Transverse colon (tissue), 4 donors: ENCODE data around the gene MRFAP1L1. TPM values are rescaled to one million over a fixed set of nuclear protein-coding genes. Genes with fewer than 3 reads are reported as not detected.

Experiments
- DNase-seq: peaks from one replicate; pipeline ENCODE4 v3.0.0-alpha.2; 2019
- H3K27ac ChIP-seq, 4 donors: fragments of 200-600 bp; sonication (generic); 2 replicates each; pipeline ENCODE4 v1.5.1; 2016 to 2018; ENCODE audit warnings: inconsistent platforms in 4 of 4
- H3K27me3 ChIP-seq: fragments of 200-600 bp; sonication (generic); 2 replicates; pipeline ENCODE4 v1.5.1; 2017; ENCODE audit warnings: inconsistent platforms
- H3K36me3 ChIP-seq, 4 donors: fragments of 200-600 bp; sonication (generic); 2 replicates each; pipeline ENCODE4 v1.5.1; 2017 to 2019; ENCODE audit warnings: inconsistent platforms in 4 of 4
- H3K4me1 ChIP-seq, 4 donors: fragments of 200-600 bp; sonication (generic); 2 replicates each; pipeline ENCODE4 v1.5.1; 2017 to 2020; ENCODE audit warnings: inconsistent platforms in 4 of 4
- H3K4me3 ChIP-seq, 4 donors: fragments of 200-600 bp; sonication (generic); 1 replicate in 1 of 4; 2 replicates in 3 of 4; pipeline versions ENCODE4 v1.5.1 to v1.6.1; 2017 to 2019; ENCODE audit warnings: inconsistent platforms in 4 of 4
- H3K9me3 ChIP-seq, 2 donors: fragments of 200-600 bp; sonication (generic); 2 replicates each; pipeline ENCODE4 v1.5.1; 2017 to 2019; ENCODE audit warnings: inconsistent platforms in 2 of 2
- CTCF ChIP-seq, 5 experiments: fragments of 200-600 bp in 3 of 5; fragments of 450-650 bp in 2 of 5; sonication (generic) in 3 of 5; IDR thresholded peaks; 1 replicate in 2 of 5; 2 replicates in 3 of 5; pipeline ENCODE4 v1.5.1; 2016 to 2017; ENCODE audit warnings: antibody characterized with exemption in 5 of 5, inconsistent platforms in 3 of 5, mild to moderate bottlenecking in 2 of 5, moderate library complexity in 1 of 5
- EP300 ChIP-seq: sonication (generic); formaldehyde crosslinking; IDR thresholded peaks from one replicate; pipeline ENCODE4 v1.6.1; 2017; ENCODE audit warnings: antibody characterized with exemption, low read depth
- POLR2A ChIP-seq: fragments of 450-650 bp; IDR thresholded peaks from one replicate; pipeline ENCODE4 v1.6.1; 2016; ENCODE audit warnings: antibody characterized with exemption, mild to moderate bottlenecking, moderate library complexity
- POLR2AphosphoS5 ChIP-seq, 3 donors: sonication (generic); formaldehyde crosslinking; IDR thresholded peaks; one replicate each; pipeline ENCODE4 v1.6.1; 2016; ENCODE audit warnings: antibody characterized with exemption in 3 of 3
- WGBS, 2 donors: methylation state at CpG; one replicate each; pipeline ENCODE4 v1.1.5; 2018; ENCODE audit warnings: low coverage in 1 of 2; 5-methylcytosine and 5-hydroxymethylcytosine counted together
- in situ Hi-C, 4 donors: fragments of 200-750 bp; cut with MboI; loops; one replicate each; pipeline versions ENCODE4 v1.15.0 to v1.15.1; 2017; ENCODE audit warnings: low sequenced_read_pairs in 3 of 4, low pct_ligation_motif_present in 1 of 4, low pct_unique_long_range_greater_than_20kb in 1 of 4
- intact Hi-C: fragments of 100-400 bp; cut with DNase I; formaldehyde crosslinking; loops from one replicate; pipeline ENCODE4 v1.15.1; 2023; ENCODE audit warnings: low total_unique reads
- total RNA-seq, 4 donors: library from RNA; depleted of rRNA; stranded (reverse); fragments of >200 nt; gene quantifications; one replicate each; pipeline ENCODE4 v1.1.0, GENCODE V29; 2016

MRFAP1L1 gene
- total RNA-seq, 4 donors from 2014 or later = 18.3 to 51.0 (median 30.3) TPM

DNA sequence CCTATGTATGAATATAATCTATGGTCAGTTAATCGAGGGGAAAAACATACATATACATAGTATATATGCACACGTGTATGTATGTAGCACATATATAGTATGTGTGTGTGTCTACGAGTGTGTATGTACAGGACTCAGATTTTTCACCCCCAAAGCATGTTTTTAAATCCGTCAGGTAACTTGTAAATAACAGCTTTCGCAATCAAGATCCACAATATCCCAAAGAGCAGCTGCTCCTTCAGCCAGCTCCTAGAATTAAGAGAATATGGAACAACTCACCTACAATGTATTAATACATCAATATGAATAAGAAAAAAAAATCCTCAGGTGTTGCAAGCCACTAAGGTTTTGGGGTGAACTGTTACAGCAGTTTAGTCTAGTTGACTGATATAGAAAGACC lies 3.5 kb downstream of the MRFAP1L1 start:
- no peaks in the 10 kb centered on the region for H3K27me3 ChIP-seq
- H3K27ac ChIP-seq = no peak overlapping the region
- WGBS, 2 donors = 92 to 94% methylated on average over 5 of the region's 5 CpGs
- H3K4me1 ChIP-seq = peaks cover 25 to 52% (median 31%) of the 10 kb centered on the region in 4 donors
- no peak overlapping the region for H3K4me3 ChIP-seq
- no peak for DNase-seq
- no peaks in the 10 kb centered on the region for H3K9me3 ChIP-seq
- intact Hi-C loops = loop anchor here (10.0 kb wide), 1 partner anchor 61 kb away; the partner anchor contains the start of gene MRFAP1
- H3K36me3 ChIP-seq = peaks cover 0 to 4% (median 0%) of the 10 kb centered on the region in 4 donors
- in situ Hi-C loops = loop anchor here in 1 of 4 donors (25.0 kb wide), 2 partner anchors 181 to 356 kb away; partner anchors contain the start of gene GRPEL1
- TF ChIP-seq EP300 = no peak
- no peak for TF ChIP-seq POLR2A
- no peak for TF ChIP-seq POLR2AphosphoS5 (IDR thresholded peaks at IDR 0.05)
- no peak for TF ChIP-seq CTCF (IDR thresholded peaks at IDR 0.05)

DNA sequence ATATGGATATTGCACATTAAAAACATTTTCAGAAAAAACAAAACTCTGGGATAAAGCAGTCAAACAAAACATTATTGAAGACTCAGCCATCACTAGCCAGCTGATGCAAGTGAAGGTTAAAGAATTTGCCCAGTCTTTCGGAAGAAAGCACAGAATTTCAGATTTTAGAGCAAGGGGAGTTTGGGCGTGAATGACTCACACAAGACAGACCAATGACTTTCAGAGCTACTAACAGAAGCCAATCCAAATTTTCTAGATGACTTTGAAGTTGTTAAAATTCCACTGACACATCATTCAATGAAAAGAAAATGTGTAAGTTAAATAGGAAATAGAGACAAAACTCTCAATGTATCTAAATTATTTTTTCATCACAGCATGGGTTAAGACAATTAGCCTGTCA lies 4.0 kb downstream of the MRFAP1L1 start:
- Histone ChIP-seq H3K9me3 (no peaks in the 10 kb centered on the region), H3K27ac (no peak overlapping the region), H3K27me3 (no peaks in the 10 kb centered on the region), H3K36me3 (peaks cover 0 to 4% (median 0%) of the 10 kb centered on the region in 4 donors), H3K4me3 (no peak overlapping the region), H3K4me1 (peaks cover 25 to 52% (median 31%) of the 10 kb centered on the region in 4 donors)
- no peak for TF ChIP-seq POLR2A
- TF ChIP-seq POLR2AphosphoS5 (IDR thresholded peaks at IDR 0.05) = no peak
- TF ChIP-seq CTCF (IDR thresholded peaks at IDR 0.05) = no peak
- no peak for TF ChIP-seq EP300
- no peak for DNase-seq
- in situ Hi-C loops = loop anchor here in 1 of 4 donors (25.0 kb wide), 2 partner anchors 182 to 357 kb away; partner anchors contain the start of gene GRPEL1
- WGBS, 2 donors = 83 to 88% methylated on average over 1 to 2 of the region's 2 CpGs
- intact Hi-C loops = loop anchor here (10.0 kb wide), 1 partner anchor 61 kb away; the partner anchor contains the start of gene MRFAP1

GRCh38 chr4:6703786-6704185 lies 5.9 kb downstream of the MRFAP1L1 start:
- no peak overlapping the region for H3K4me3 ChIP-seq
- intact Hi-C loops = loop anchor here (10.0 kb wide), 1 partner anchor 59 kb away; the partner anchor contains the start of gene MRFAP1
- in situ Hi-C loops = loop anchor here in 1 of 4 donors (25.0 kb wide), 2 partner anchors 184 to 359 kb away; partner anchors contain the start of gene GRPEL1
- WGBS, 2 donors = 66 to 100% methylated on average over 2 to 3 of the region's 3 CpGs
- no peak for TF ChIP-seq EP300
- no peak for TF ChIP-seq CTCF (IDR thresholded peaks at IDR 0.05)
- no peak for TF ChIP-seq POLR2AphosphoS5 (IDR thresholded peaks at IDR 0.05)
- no peak for TF ChIP-seq POLR2A
- no peaks in the 10 kb centered on the region for H3K9me3 ChIP-seq
- no peak for DNase-seq
- no peaks in the 10 kb centered on the region for H3K27me3 ChIP-seq
- peaks cover 22 to 45% (median 26%) of the 10 kb centered on the region in 4 donors for H3K4me1 ChIP-seq
- H3K27ac ChIP-seq = no peak overlapping the region
- peaks cover 0 to 4% (median 0%) of the 10 kb centered on the region in 4 donors for H3K36me3 ChIP-seq

DNA sequence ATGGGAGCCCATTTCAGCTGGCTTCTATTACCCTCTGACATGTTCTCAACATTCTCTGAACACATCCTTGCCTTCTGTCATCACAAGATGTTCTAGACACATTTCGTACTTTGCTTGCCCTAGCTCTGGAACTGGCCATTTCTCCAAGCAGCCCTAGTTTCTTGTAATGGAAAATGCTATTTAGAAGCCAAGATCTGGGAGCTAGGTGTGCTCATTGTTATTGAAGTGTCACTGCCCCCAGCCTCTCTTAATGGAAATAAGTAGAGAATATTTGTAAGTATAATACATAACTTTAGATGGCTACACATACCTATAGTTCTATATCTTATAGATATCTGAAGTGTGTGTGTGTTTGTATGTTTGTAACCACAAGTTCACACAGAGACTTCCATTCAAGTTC lies 6.9 kb downstream of the MRFAP1L1 start:
- H3K4me1 ChIP-seq = peaks cover 15 to 35% (median 16%) of the 10 kb centered on the region in 4 donors
- intact Hi-C loops (loop anchor here (10.0 kb wide), 1 partner anchor 58 kb away; the partner anchor contains the start of gene MRFAP1), in situ Hi-C loops (loop anchor here in 1 of 4 donors (25.0 kb wide), 2 partner anchors 185 to 360 kb away; partner anchors contain the start of gene GRPEL1)
- H3K36me3 ChIP-seq = peaks cover 0 to 4% (median 0%) of the 10 kb centered on the region in 4 donors
- TF ChIP-seq POLR2A = no peak
- TF ChIP-seq POLR2AphosphoS5 (IDR thresholded peaks at IDR 0.05) = no peak
- TF ChIP-seq CTCF (IDR thresholded peaks at IDR 0.05) = no peak
- WGBS, 2 donors = 0% methylated on average over 1 of the region's 1 CpG
- H3K9me3 ChIP-seq = no peaks in the 10 kb centered on the region
- no peaks in the 10 kb centered on the region for H3K27me3 ChIP-seq
- H3K27ac ChIP-seq = no peak overlapping the region
- DNase-seq = no peak
- no peak overlapping the region for H3K4me3 ChIP-seq
